Measurements from ENCODE around the gene TRIM36. TPM values are rescaled to one million over a fixed set of nuclear protein-coding genes. Genes with fewer than 3 reads are reported as not detected.

Gene TRIM36
- total RNA-seq, 2 experiments from 2014 or later = 0.17 TPM; not detected in 1

DNA sequence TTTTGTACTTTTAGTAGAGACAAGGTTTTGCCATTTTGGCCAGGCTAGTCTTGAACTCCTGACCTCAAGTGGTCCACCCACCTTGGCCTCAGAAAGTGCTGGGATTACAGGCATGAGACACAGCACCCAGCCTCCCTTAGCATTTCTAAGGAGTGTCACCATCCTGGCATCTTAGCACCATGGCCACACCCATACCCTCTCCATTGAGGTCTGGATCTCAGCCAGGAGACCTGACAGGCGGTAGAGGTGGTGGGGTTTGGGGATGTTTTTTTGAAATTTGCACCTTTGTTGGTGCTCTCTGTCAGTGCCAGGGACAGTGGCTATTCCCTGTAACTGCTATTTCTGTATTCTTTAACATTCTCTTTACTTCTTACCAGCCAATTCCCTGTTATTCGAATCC lies 72.5 kb downstream of the TRIM36 start:
- intact Hi-C loops (cut with micrococcal nuclease) = loop anchor here (5.0 kb wide), 2 partner anchors 200 to 735 kb away; partner anchors contain the start of gene CCDC112
- no peak for DNase-seq
- no peak overlapping the region for H3K27ac Mint-ChIP-seq
- no peaks in the 10 kb centered on the region for H3K9me3 Mint-ChIP-seq
- H3K4me1 Mint-ChIP-seq (ENCODE audit: low read depth) = no peaks in the 10 kb centered on the region
- H3K4me3 Mint-ChIP-seq = no peak overlapping the region
- CTCF ChIA-PET = interaction anchor here (0.7 to 2.8 kb wide), 8 partner anchors 12 to 639 kb away, joined by 3 to 29 read pairs (median 3); no protein-coding TSS in a partner anchor
- H3K36me3 Mint-ChIP-seq (ENCODE audit: low read depth) = no peaks in the 10 kb centered on the region
- peaks cover 5% of the 10 kb centered on the region for H3K27me3 Mint-ChIP-seq (ENCODE audit: low read depth)

DNA sequence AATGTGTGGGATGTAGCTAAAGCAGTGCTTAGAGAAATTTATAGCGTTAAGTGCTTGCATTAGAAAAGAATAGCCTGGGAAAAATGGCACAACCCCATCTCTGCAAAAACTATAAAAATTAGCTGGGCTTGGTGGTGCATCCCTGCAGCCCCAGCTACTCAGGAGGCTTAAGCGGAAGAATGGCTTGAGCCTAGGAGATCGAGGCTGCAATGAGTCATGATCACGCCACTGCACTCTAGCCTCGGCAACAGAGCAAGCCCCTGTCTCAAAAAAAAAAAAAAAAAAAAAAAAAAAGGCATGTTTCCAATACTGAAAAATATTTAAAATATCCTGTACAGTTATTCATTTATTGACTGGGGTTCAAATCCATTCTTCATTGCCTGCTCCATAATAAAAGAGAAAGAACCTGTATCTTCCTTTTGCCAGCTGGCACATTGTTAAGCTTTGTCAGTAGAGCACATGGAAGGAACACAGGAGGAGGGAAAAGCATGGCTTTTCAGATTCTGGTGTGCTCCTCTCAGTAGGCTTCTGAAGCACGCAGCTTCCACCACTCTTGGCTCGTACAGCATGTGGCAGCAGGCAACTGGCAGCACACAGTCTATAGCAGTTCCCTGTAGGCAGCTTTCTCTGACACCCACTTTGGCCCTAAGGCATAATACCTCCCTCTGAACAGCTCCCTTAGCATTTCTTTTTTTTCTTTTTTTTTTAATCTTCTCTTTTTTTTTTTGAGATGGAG lies 73.5 kb downstream of the TRIM36 start:
- Mint-ChIP-seq H3K4me3 (no peak overlapping the region), H3K27me3 (ENCODE audit: low read depth) (peaks cover 5% of the 10 kb centered on the region), H3K27ac (no peak overlapping the region), H3K9me3 (no peaks in the 10 kb centered on the region), H3K36me3 (ENCODE audit: low read depth) (no peaks in the 10 kb centered on the region), H3K4me1 (ENCODE audit: low read depth) (no peaks in the 10 kb centered on the region)
- intact Hi-C loops (cut with micrococcal nuclease) = loop anchor here (5.0 kb wide), 2 partner anchors 201 to 736 kb away; partner anchors contain the start of gene CCDC112
- CTCF ChIA-PET = interaction anchor here (0.6 to 0.7 kb wide), 5 partner anchors 10 to 640 kb away, joined by 3 to 7 read pairs (median 3); no protein-coding TSS in a partner anchor
- DNase-seq = no peak

DNA sequence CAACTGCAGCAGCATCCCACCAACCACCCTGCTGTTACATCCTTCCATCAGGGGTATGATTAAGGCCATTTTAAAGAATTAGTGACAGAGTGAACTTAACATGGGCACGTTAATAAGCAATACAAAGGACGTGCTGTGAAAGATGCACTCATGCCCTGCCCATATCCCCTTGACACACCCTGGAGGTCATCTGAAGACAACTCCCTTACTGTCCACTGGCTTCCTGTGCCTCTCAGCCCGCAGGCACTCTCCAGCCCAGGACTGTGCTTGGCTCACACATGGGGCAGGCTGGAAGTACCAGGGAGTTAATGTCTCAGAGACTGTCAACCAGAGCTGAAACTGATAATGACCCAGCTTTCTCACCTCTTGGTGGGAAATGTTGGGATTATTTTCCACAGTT lies 81.8 kb downstream of the TRIM36 start:
- Mint-ChIP-seq H3K4me1 (ENCODE audit: low read depth) (no peaks in the 10 kb centered on the region), H3K36me3 (ENCODE audit: low read depth) (no peaks in the 10 kb centered on the region), H3K4me3 (no peak overlapping the region), H3K27ac (no peak overlapping the region), H3K27me3 (ENCODE audit: low read depth) (peaks cover 11% of the 10 kb centered on the region), H3K9me3 (no peaks in the 10 kb centered on the region)
- CTCF ChIA-PET = no interaction called here
- intact Hi-C loops (cut with micrococcal nuclease) = no loop called here
- no peak for DNase-seq

DNA sequence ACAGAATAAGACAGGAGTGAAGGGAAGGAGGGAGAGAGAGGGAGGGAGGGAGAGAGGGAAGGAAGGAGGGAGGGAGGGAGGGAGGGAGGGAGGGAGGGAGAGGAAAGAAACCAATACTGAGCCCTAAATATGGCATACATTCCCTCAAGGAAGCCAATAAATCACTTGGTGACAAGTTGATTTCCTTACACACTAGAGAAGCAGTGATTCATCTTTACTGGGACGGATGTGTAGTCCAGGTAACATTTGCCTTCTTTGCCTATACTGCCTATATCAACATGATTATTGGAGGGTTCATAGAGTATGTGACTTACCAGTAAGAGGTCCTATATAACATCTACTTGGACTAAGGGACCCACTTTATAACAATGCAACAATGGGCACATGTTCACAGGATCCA lies 83.2 kb downstream of the TRIM36 start:
- no peaks in the 10 kb centered on the region for H3K36me3 Mint-ChIP-seq (ENCODE audit: low read depth)
- no peak for DNase-seq
- intact Hi-C loops (cut with micrococcal nuclease) = no loop called here
- peaks cover 11% of the 10 kb centered on the region for H3K27me3 Mint-ChIP-seq (ENCODE audit: low read depth)
- H3K4me1 Mint-ChIP-seq (ENCODE audit: low read depth) = no peaks in the 10 kb centered on the region
- H3K4me3 Mint-ChIP-seq = no peak overlapping the region
- no peaks in the 10 kb centered on the region for H3K9me3 Mint-ChIP-seq
- no peak overlapping the region for H3K27ac Mint-ChIP-seq
- CTCF ChIA-PET = no interaction called here

DNA sequence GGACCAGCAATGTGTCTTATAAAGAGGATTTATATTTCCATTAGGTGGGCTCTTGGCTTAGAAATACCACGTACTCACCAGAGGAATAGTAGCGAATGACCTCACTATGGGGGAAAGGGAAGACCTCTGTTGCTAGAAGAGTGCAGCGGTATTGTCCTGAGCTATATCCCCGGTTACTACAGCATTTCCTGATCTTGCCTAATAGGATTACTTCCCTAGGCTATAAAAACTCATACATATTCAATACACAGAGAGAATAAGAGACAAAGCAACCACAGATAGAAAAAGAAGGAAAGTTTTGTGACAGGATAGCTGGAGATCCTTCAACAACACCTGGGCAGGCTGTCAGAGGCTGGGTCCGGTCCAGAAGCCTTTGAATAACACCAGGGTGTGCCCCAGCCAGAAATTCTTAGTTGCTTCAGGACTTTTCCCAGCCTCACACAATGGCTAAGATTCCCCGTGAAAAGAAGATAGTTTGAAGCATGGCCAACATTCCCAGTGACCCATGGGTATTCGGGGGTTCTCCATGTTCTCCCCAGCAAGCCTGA lies 85.4 kb downstream of the TRIM36 start:
- Mint-ChIP-seq H3K27me3 (ENCODE audit: low read depth) (peaks cover 11% of the 10 kb centered on the region), H3K27ac (no peak overlapping the region), H3K9me3 (no peaks in the 10 kb centered on the region)

DNA sequence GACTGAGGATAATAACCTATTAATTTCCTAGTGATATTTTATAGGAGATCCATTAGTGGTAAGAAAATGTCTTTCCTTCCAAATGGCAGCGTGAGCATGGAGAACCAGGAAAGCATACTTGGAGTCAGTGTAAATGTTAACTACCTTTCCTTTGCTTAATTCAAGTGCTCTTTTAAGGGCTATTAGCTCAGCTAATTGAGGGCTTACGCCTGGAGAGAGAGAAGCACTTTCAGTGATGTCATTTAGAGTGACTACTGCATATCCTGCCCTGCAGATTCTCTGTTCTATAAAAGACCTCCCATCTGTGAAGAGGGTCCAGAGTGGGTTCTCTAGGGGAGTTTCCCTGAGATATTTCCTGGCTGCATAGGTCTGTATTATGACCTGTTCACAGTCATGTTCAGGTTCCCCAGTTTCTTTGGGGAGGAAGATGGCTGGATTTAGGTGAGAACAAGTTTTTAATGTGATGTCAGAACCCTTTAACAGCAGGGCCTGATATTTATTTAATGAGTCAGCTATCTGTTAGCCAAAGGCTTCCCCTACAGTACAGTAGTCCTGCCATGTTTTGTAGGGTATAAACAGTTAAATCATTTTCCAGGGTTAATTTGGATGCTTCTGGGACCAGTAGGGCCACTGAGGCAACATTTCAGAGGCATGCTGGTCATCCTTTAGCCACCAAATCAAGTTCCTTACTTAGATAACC lies 89.6 kb downstream of the TRIM36 start:
- no peaks in the 10 kb centered on the region for H3K9me3 Mint-ChIP-seq
- CTCF ChIA-PET = interaction anchor here (0.6 kb wide), 1 partner anchor 629 kb away, joined by 3 read pairs; no protein-coding TSS in a partner anchor
- H3K36me3 Mint-ChIP-seq (ENCODE audit: low read depth) = no peaks in the 10 kb centered on the region
- H3K27me3 Mint-ChIP-seq (ENCODE audit: low read depth) = peaks cover 2% of the 10 kb centered on the region
- H3K27ac Mint-ChIP-seq = no peak overlapping the region
- no peak overlapping the region for H3K4me3 Mint-ChIP-seq
- H3K4me1 Mint-ChIP-seq (ENCODE audit: low read depth) = no peaks in the 10 kb centered on the region
- no peak for DNase-seq
- intact Hi-C loops (cut with micrococcal nuclease) = no loop called here

More for the DNA sequence above, 85.4 kb downstream of the TRIM36 start:
- Mint-ChIP-seq H3K36me3 (ENCODE audit: low read depth) (no peaks in the 10 kb centered on the region), H3K4me1 (ENCODE audit: low read depth) (no peaks in the 10 kb centered on the region), H3K4me3 (no peak overlapping the region)
- DNase-seq = no peak
- intact Hi-C loops (cut with micrococcal nuclease) = no loop called here
- CTCF ChIA-PET = interaction anchor here (0.7 kb wide), 1 partner anchor 42 kb away, joined by 3 read pairs; no protein-coding TSS in a partner anchor

Other genes starting within 250 kb of the TRIM36 start
- gene PGGT1B, start 93.0 kb upstream of the TRIM36 start, total RNA-seq = 10 to 100 TPM; 35.8 to 37.4 TPM
- 1 to 10 TPM; 1.9 to 2.1 TPM for gene CCDC112, start 126.7 kb upstream of the TRIM36 start, total RNA-seq